Keratinocyte (primary cell): Measurements from ENCODE around the gene TNRC18. TPM values are rescaled to one million over a fixed set of nuclear protein-coding genes. Genes with fewer than 3 reads are reported as not detected.

ENCODE experiments used
- DNase-seq: peaks from one replicate; pipeline ENCODE4 v3.0.0-alpha.2; 2011; ENCODE audit warnings: low read depth, missing footprints, low spot score
- FAIRE-seq: peaks from 2 replicates; lab custom pipeline; 2011; peaks lifted over from hg19 to GRCh38; lab: Jason Lieb, UNC
- H2AFZ ChIP-seq: 2 replicates; pipeline ENCODE4 v1.6.0; 2012; ENCODE audit warnings: low read length, control low read depth, inconsistent platforms; ENCODE audit not compliant: control insufficient read depth
- H3K27ac ChIP-seq: 2 replicates; pipeline ENCODE4 v1.5.1; 2011; ENCODE audit warnings: low read length; ENCODE audit not compliant: control insufficient read depth, insufficient read depth
- H3K27me3 ChIP-seq: 3 replicates; pipeline ENCODE4 v1.6.0; 2011; ENCODE audit warnings: low read length; ENCODE audit not compliant: control insufficient read depth, insufficient read depth; ENCODE audit errors: extremely low read depth
- H3K36me3 ChIP-seq, 2 experiments: 2 replicates in 1 of 2; 3 replicates in 1 of 2; pipeline ENCODE4 v1.5.1; 2011; ENCODE audit warnings: low read length in 2 of 2, mild to moderate bottlenecking in 1 of 2; ENCODE audit not compliant: control insufficient read depth in 2 of 2, insufficient read depth in 2 of 2; ENCODE audit errors: extremely low read depth in 1 of 2
- H3K4me1 ChIP-seq: 3 replicates; pipeline ENCODE4 v1.5.1; 2011; ENCODE audit warnings: low read length; ENCODE audit not compliant: control insufficient read depth, insufficient read depth; ENCODE audit errors: extremely low read depth
- H3K4me2 ChIP-seq: 3 replicates; pipeline ENCODE4 v1.6.0; 2011; ENCODE audit warnings: low read depth, low read length; ENCODE audit not compliant: control insufficient read depth, insufficient read depth; ENCODE audit errors: extremely low read depth
- H3K4me3 ChIP-seq, 3 experiments: fragments of 200-600 bp in 1 of 3; sonication (generic) in 1 of 3; 2 replicates in 2 of 3; 3 replicates in 1 of 3; pipeline ENCODE4 v1.5.1; 2011 to 2016; ENCODE audit warnings: low read length in 3 of 3, mild to moderate bottlenecking in 3 of 3, control low read depth in 2 of 3, inconsistent platforms in 1 of 3, low read depth in 1 of 3, mixed read lengths in 1 of 3, mixed run types in 1 of 3, moderate library complexity in 1 of 3; ENCODE audit not compliant: control insufficient read depth in 2 of 3, insufficient read depth in 2 of 3; ENCODE audit errors: extremely low read depth in 1 of 3
- H3K79me2 ChIP-seq: 2 replicates; pipeline ENCODE4 v1.6.0; 2012; ENCODE audit warnings: low read length; ENCODE audit not compliant: control insufficient read depth, insufficient read depth
- H3K9ac ChIP-seq: 3 replicates; pipeline ENCODE4 v1.6.0; 2011; ENCODE audit warnings: low read length; ENCODE audit not compliant: control insufficient read depth, insufficient read depth; ENCODE audit errors: extremely low read depth
- H3K9me1 ChIP-seq: 3 replicates; pipeline ENCODE4 v1.6.0; 2011; ENCODE audit warnings: low read length; ENCODE audit not compliant: control insufficient read depth, insufficient read depth; ENCODE audit errors: extremely low read depth
- H3K9me3 ChIP-seq: 2 replicates; pipeline ENCODE4 v1.5.1; 2012; ENCODE audit warnings: low read depth, low read length; ENCODE audit not compliant: control insufficient read depth
- H4K20me1 ChIP-seq: 3 replicates; pipeline ENCODE4 v1.6.0; 2011; ENCODE audit warnings: low read length; ENCODE audit not compliant: control insufficient read depth, insufficient read depth; ENCODE audit errors: extremely low read depth
- EZH2 ChIP-seq: IDR thresholded peaks from one replicate; pipeline ENCODE4 v1.6.1; 2012; ENCODE audit warnings: inconsistent platforms, mild to moderate bottlenecking, low read length, moderate library complexity
- dilution Hi-C: fragments of 300-500 bp; cut with MboI; formaldehyde crosslinking; loops from one replicate; pipeline ENCODE4 v1.7.0; 2020; ENCODE audit warnings: low sequenced_read_pairs; ENCODE audit not compliant: extremely low pct_ligation_motif_present
- polyA plus RNA-seq, 5 experiments: library from polyadenylated mRNA; depleted of rRNA in 3 of 5; stranded (reverse) in 3 of 5; stranded (forward) in 1 of 5; unstranded in 1 of 5; fragments of >200 nt; gene quantifications; 1 replicate in 1 of 5; 2 replicates in 3 of 5; 3 replicates in 1 of 5; pipeline versions ENCODE4 v1.2.1 to v1.2.3, GENCODE V29; 2011 to 2012; ENCODE audit warnings: missing spikeins in 2 of 5, low read depth in 1 of 5, low replicate concordance in 1 of 5
- TF ChIP-seq, protein P1 (sequence below), 3 experiments: IDR thresholded peaks in 1 of 3; conservative IDR thresholded peaks in 1 of 3; optimal IDR thresholded peaks in 1 of 3; 2 replicates in 2 of 3; 3 replicates in 1 of 3; pipeline versions ENCODE3 to v1.5.1; 2011; ENCODE audit warnings: low read length in 3 of 3, mild to moderate bottlenecking in 3 of 3, moderate library complexity in 2 of 3, control low read depth in 1 of 3, inconsistent platforms in 1 of 3; ENCODE audit not compliant: insufficient read depth in 2 of 3; ENCODE audit errors: extremely low read depth in 1 of 3

The TNRC18 gene
- polyA plus RNA-seq, 1 donor (not counting 4 experiments of a cell fraction or from before 2014, with no cell fraction given) = 13.2 TPM

DNA sequence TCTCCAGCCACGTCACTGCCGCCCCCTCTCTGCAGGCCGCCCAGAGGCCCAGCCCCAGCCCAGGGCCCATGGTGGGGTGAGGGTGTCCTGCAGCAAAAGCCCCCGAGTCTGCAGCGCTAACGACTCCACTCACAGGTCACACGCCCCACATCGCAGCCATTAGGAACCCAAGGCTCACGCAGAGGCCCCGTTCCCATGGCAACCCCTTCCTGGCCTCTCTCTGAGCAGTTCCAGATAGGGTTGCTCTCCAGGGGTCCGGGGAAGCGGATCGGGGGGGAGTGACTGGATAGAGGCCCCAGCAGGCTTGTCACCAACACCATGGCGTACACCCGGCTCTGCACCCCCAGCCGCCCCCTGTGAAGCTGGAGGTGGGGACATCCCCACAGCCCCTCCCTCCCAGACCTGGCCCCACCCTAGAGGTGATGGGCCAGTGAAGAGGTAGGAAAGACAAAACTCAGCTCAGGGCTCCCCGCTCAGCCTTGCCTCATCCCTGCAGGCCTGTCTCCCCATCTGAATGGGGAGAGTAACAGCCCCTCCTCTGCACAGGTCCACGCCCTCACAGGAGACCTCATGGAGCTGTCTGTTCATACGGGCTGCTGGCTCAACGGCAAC is 41.2 kb downstream of the TNRC18 start:
- TF ChIP-seq, protein P1, sequence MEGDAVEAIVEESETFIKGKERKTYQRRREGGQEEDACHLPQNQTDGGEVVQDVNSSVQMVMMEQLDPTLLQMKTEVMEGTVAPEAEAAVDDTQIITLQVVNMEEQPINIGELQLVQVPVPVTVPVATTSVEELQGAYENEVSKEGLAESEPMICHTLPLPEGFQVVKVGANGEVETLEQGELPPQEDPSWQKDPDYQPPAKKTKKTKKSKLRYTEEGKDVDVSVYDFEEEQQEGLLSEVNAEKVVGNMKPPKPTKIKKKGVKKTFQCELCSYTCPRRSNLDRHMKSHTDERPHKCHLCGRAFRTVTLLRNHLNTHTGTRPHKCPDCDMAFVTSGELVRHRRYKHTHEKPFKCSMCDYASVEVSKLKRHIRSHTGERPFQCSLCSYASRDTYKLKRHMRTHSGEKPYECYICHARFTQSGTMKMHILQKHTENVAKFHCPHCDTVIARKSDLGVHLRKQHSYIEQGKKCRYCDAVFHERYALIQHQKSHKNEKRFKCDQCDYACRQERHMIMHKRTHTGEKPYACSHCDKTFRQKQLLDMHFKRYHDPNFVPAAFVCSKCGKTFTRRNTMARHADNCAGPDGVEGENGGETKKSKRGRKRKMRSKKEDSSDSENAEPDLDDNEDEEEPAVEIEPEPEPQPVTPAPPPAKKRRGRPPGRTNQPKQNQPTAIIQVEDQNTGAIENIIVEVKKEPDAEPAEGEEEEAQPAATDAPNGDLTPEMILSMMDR (optimal IDR thresholded peaks at IDR 0.05 in 1 of 3, IDR thresholded peaks at IDR 0.05 in 1 of 3, conservative IDR thresholded peaks at IDR 0.05 in 1 of 3; ENCODE audit: extremely low read depth in 1 of 3, insufficient read depth in 2 of 3, low read length in 3 of 3) = no peak
- Histone ChIP-seq H3K4me1 (peaks cover 4% of the 10 kb centered on the region), H3K9me1 (no peaks in the 10 kb centered on the region), H3K4me3 (no peak overlapping the region), H3K79me2 (peaks cover 92% of the 10 kb centered on the region), H3K27ac (no peak overlapping the region), H3K36me3 (peaks cover 5 to 17% of the 10 kb centered on the region in 2 experiments), H4K20me1 (peaks cover 55% of the 10 kb centered on the region), H3K9ac (no peak overlapping the region), H3K9me3 (no peaks in the 10 kb centered on the region), H3K27me3 (no peaks in the 10 kb centered on the region), H3K4me2 (no peak overlapping the region), H2AFZ (no peak overlapping the region)
- no peak for DNase-seq
- FAIRE-seq = no peak
- dilution Hi-C loops = no loop called here

GRCh38 chr7:5381071-5381772 is 42.4 kb downstream of the TNRC18 start:
- Histone ChIP-seq H3K9me3 (no peaks in the 10 kb centered on the region), H3K36me3 (peaks cover 5 to 17% of the 10 kb centered on the region in 2 experiments), H3K9ac (no peak overlapping the region), H3K79me2 (peaks cover 92% of the 10 kb centered on the region), H4K20me1 (peaks cover 55% of the 10 kb centered on the region), H3K9me1 (no peaks in the 10 kb centered on the region), H3K4me1 (peaks cover 4% of the 10 kb centered on the region), H3K4me3 (no peak overlapping the region), H3K4me2 (no peak overlapping the region), H3K27ac (no peak overlapping the region), H3K27me3 (no peaks in the 10 kb centered on the region), H2AFZ (no peak overlapping the region)
- no peak for FAIRE-seq
- no peak for TF ChIP-seq EZH2
- TF ChIP-seq, protein P1 (optimal IDR thresholded peaks at IDR 0.05 in 1 of 3, IDR thresholded peaks at IDR 0.05 in 1 of 3, conservative IDR thresholded peaks at IDR 0.05 in 1 of 3; ENCODE audit: extremely low read depth in 1 of 3, insufficient read depth in 2 of 3, low read length in 3 of 3) = no peak
- DNase-seq = no peak
- dilution Hi-C loops = no loop called here
